Stimulated activated CD8-positive, alpha-beta memory T cell treated with anti-CD3 and anti-CD28 coated beads, Interleukin-12 subunit alpha, Interleukin-12 subunit beta, amount 100 ng/mL, for 1 hour (primary cell): ENCODE measurements around the gene PAGR1.
"Not testable (repeated sequence)": the region's sequence is repeated elsewhere in the genome, so short reads cannot be mapped to it uniquely, and the experiment has no call there.

ENCODE experiments used
- DNase-seq: peaks from one replicate; pipeline ENCODE4 v3.0.0-alpha.2; 2020; ENCODE audit warnings: low read depth

PAGR1 gene

DNA sequence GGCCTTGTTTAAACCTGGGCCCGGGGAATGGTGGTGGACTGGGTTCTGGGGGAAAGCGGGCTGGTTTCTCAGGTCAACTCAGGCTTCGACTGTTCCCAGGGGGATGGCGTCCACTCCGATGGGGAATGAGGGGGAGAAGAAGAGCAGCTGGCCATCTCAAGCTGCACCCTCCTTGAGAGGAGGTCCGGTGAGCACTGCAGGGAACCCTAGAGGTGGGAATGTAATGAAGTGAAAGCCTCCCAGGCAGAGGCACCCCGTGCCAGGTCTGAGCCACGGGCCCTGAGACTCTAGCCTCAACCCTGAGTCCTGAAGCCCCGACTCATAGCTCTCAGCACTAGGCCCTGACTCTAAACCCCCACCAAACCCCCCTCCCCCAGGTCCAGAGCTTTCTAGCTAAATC lies 48.3 kb downstream of the PAGR1 start:
- no peak for DNase-seq

DNA sequence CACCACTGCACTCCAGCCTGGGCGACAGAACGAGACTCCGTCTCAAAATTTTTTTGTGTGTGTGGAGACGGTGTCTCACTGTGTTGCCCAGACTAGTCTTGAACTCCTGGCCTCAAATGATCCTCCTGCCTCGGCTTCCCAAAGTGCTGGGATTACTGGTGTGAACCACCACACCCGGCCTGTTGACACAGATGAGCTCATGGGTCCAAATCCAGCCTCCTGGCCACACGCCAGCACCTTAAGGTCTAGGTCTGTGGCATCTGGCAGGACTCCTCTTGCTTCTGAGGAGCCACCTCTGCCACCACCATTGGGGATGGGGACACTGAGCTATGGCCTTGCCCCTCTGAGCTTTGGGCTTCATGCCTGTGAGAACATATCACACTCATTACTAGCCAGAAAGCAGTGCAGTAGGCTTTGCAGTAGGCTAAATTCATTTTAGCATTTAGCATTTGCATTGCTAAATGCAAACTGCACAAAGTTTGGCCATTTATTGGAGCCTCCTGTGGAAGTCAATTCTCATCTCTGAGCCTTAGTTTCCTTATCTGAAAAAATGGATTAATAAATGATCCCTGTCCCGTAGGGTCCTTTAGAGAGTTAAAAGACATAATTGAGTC lies 52.6 kb downstream of the PAGR1 start:
- DNase-seq: no peak

DNA sequence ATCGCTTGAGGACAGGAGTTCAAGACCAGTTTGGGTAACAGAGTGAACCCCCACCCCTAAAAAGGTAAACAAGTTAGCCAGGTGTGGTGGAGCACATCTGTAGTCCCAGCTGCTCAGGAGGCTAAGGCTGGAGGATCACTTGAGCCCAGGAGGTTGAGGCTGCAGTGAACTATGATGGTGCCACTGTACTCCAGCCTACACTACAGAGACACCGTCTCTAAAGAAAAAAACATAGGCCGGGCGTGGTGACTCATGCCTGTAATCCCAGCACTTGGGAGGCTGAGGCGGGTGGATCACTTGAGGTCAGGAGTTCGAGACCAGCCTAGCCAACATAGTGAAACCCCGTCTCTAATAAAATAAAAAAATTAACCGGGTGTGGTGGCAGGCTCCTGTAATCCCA lies 53.1 kb downstream of the PAGR1 start:
- not testable (repeated sequence) for DNase-seq
